CD4-positive, alpha-beta T cell (primary cell): ENCODE measurements around the gene UBE2O. TPM values are rescaled to one million over a fixed set of nuclear protein-coding genes. Genes with fewer than 3 reads are reported as not detected.

ENCODE experiments used
- ATAC-seq: fragments of 200-7000 bp; cut with Tn5 transposase; one replicate; pipeline ENCODE4 v1.10.0; 2022; ENCODE audit warnings: mild to moderate bottlenecking; ENCODE audit not compliant: poor library complexity
- CTCF ChIA-PET: fragments of 350-600 bp; sonication (Branson Sonifier 250); formaldehyde crosslinking; loops from one replicate; lab custom pipeline; 2021; ENCODE audit warnings: antibody characterized with exemption, inconsistent platforms; lab: Charles Lee
- POLR2A ChIA-PET: fragments of 350-600 bp; sonication (Branson Sonifier 250); formaldehyde crosslinking; loops from one replicate; lab custom pipeline; 2021; ENCODE audit warnings: antibody characterized with exemption, inconsistent platforms; lab: Charles Lee
- DNase-seq, 14 experiments: peaks; one replicate each; pipeline ENCODE4 v3.0.0-alpha.2; 2013 to 2020; ENCODE audit warnings: mixed read lengths in 2 of 14
- H3K27ac ChIP-seq, 2 donors: one replicate each; pipeline versions ENCODE4 v1.5.1 to v1.7.0; 2013; ENCODE audit warnings: low read length in 2 of 2, low read depth in 1 of 2, mild to moderate bottlenecking in 1 of 2
- H3K27me3 ChIP-seq, 2 experiments: 1 replicate in 1 of 2; 2 replicates in 1 of 2; pipeline versions ENCODE4 v1.6.1 to v1.7.0; 2013; ENCODE audit warnings: low read length in 2 of 2, control low read depth in 1 of 2, mild to moderate bottlenecking in 1 of 2, moderate library complexity in 1 of 2; ENCODE audit not compliant: insufficient read depth in 2 of 2, control insufficient read depth in 1 of 2
- H3K36me3 ChIP-seq: one replicate; pipeline ENCODE4 v1.6.1; 2013; ENCODE audit warnings: low read length, control low read depth; ENCODE audit not compliant: insufficient read depth
- H3K4me1 ChIP-seq: one replicate; pipeline ENCODE4 v1.6.1; 2013; ENCODE audit warnings: low read length, control low read depth; ENCODE audit not compliant: insufficient read depth
- H3K4me3 ChIP-seq: one replicate; pipeline ENCODE4 v1.5.1; 2013; ENCODE audit warnings: mild to moderate bottlenecking, low read length, moderate library complexity
- H3K9me3 ChIP-seq, 2 experiments: 1 replicate in 1 of 2; 2 replicates in 1 of 2; pipeline versions ENCODE4 v1.6.1 to v1.7.0; 2013; ENCODE audit warnings: low read length in 2 of 2, mild to moderate bottlenecking in 2 of 2, control low read depth in 1 of 2, moderate library complexity in 1 of 2; ENCODE audit not compliant: control insufficient read depth in 1 of 2, insufficient read depth in 1 of 2
- H3K27ac Mint-ChIP-seq: one replicate; pipeline ENCODE4 v1.8.0; 2020; ENCODE audit warnings: mixed read lengths
- H3K27me3 Mint-ChIP-seq: one replicate; pipeline ENCODE4 v1.8.0; 2021; ENCODE audit warnings: mixed read lengths
- H3K36me3 Mint-ChIP-seq: one replicate; pipeline ENCODE4 v1.8.0; 2021; ENCODE audit warnings: low read depth, mixed read lengths
- H3K4me1 Mint-ChIP-seq: one replicate; pipeline ENCODE4 v1.8.0; 2021; ENCODE audit warnings: low read depth, mixed read lengths
- H3K4me3 Mint-ChIP-seq: one replicate; pipeline ENCODE4 v1.8.0; 2020; ENCODE audit warnings: mild to moderate bottlenecking, mixed read lengths
- H3K9me3 Mint-ChIP-seq: one replicate; pipeline ENCODE4 v1.8.0; 2020; ENCODE audit warnings: mixed read lengths
- intact Hi-C, 2 experiments: fragments of 100-400 bp; cut with DNase I in 1 of 2; cut with micrococcal nuclease in 1 of 2; formaldehyde crosslinking; loops; one replicate each; pipeline versions ENCODE4 v1.15.1 to v1.9.0; 2023 to 2025; cut with DNase I, micrococcal nuclease
- polyA plus RNA-seq, 2 donors: library from polyadenylated mRNA; unstranded; fragments of 120-200 nt; gene quantifications; one replicate each; pipeline ENCODE4 v1.2.1, GENCODE V29; 2013
- total RNA-seq, 174 experiments: library from RNA in 2 of 174; stranded (reverse) in 2 of 174; gene quantifications; one replicate each; pipeline ENCODE4 v1.2.3 and lab custom pipeline; 2021 to 2026
- TF ChIP-seq, protein P1 (sequence below): fragments of 200-600 bp; IDR thresholded peaks from one replicate; pipeline ENCODE4 v1.8.0; 2022; ENCODE audit warnings: antibody characterized with exemption, mild to moderate bottlenecking

The UBE2O gene
- 10 to 100 TPM; 22.7 to 25.1 TPM for total RNA-seq
- polyA plus RNA-seq (2013, experiment 1 of 2): 16.9 TPM
- polyA plus RNA-seq (2013, experiment 2 of 2): 18.1 TPM
- total RNA-seq (lab: John Stamatoyannopoulos, UW): 40.2 to 123 (median 81.0) reads per million in 172 experiments

DNA sequence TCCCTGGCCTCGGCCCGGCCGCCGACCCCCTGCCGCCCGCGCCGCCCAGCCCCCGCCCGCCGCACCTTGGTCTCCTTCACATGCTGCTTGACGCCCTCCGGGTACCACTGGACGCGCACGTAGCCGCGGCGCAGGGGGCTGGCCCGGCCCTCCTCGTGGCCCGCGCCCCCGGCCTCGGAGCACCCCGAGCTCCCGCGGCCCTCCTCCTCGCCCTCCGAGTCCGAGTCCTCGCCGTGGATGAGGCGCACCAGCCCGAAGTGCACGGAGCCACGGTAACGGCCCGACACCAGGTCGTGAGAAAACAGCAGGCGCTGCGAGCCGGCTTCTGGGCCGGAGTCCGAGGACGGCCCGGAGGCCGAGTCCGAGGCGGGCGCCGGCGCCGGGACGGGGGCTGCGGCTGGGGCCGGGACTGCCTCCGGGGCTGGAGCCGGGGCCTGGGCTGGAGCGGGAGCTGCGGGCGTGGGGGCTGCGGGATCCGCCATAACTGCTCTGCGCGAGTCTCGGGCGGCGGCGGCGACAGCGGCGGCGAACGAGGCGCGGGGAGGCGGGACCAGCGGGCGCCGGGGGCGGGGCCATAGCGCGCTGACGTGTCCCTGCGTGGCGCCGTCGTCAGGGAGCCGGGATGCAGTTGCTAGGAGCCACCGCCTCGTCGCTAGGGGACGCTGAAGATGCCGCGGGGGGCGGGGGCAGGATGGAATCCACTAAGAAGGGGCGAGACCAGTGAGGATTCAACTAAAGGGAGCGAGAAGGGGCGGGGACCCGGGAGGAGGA is at the start of gene UBE2O:
Gene UBE2O, minus strand, starts transcription at position 493 of the 771 bp plus-strand sequence. Its CDS starts 11 bp downstream, at position 482.
- CTCF ChIA-PET: interaction anchor here (0.6 to 1.6 kb wide), 8 partner anchors 9 to 94 kb away, joined by 3 to 5 read pairs (median 3); no protein-coding TSS in a partner anchor
- peak; percentile 90 for ATAC-seq
- Mint-ChIP-seq H3K4me3 (peak within 1 kb of the TSS; percentile 79), H3K9me3 (no peaks in the 10 kb centered on the region), H3K27ac (peak within 1 kb of the TSS; percentile 82), H3K27me3 (no peaks in the 10 kb centered on the region), H3K36me3 (peaks cover 4% of the 10 kb centered on the region), H3K4me1 (peaks cover 45% of the 10 kb centered on the region)
- peak; percentile 82 to 97 (median 92) for DNase-seq
- Histone ChIP-seq H3K36me3 (no peaks in the 10 kb centered on the region), H3K27me3 (no peaks in the 10 kb centered on the region), H3K27ac (peak within 1 kb of the TSS; percentile 50 to 65), H3K9me3 (no peaks in the 10 kb centered on the region), H3K4me1 (peaks cover 30% of the 10 kb centered on the region), H3K4me3 (peak within 1 kb of the TSS; percentile 69)
- TF ChIP-seq, protein P1, sequence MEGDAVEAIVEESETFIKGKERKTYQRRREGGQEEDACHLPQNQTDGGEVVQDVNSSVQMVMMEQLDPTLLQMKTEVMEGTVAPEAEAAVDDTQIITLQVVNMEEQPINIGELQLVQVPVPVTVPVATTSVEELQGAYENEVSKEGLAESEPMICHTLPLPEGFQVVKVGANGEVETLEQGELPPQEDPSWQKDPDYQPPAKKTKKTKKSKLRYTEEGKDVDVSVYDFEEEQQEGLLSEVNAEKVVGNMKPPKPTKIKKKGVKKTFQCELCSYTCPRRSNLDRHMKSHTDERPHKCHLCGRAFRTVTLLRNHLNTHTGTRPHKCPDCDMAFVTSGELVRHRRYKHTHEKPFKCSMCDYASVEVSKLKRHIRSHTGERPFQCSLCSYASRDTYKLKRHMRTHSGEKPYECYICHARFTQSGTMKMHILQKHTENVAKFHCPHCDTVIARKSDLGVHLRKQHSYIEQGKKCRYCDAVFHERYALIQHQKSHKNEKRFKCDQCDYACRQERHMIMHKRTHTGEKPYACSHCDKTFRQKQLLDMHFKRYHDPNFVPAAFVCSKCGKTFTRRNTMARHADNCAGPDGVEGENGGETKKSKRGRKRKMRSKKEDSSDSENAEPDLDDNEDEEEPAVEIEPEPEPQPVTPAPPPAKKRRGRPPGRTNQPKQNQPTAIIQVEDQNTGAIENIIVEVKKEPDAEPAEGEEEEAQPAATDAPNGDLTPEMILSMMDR: peak; percentile 47
- POLR2A ChIA-PET: interaction anchor here (1.0 to 2.1 kb wide), 7 partner anchors 40 to 285 kb away, joined by 3 to 8 read pairs (median 4); partner anchors contain the start of genes MFSD11 and PRPSAP1
- intact Hi-C loops: loop anchor here in 1 of 2 experiments (2.0 to 10.0 kb wide), 4 partner anchors 48 to 282 kb away; partner anchors contain the start of genes MFSD11, PRPSAP1, RHBDF2 and SRSF2

DNA sequence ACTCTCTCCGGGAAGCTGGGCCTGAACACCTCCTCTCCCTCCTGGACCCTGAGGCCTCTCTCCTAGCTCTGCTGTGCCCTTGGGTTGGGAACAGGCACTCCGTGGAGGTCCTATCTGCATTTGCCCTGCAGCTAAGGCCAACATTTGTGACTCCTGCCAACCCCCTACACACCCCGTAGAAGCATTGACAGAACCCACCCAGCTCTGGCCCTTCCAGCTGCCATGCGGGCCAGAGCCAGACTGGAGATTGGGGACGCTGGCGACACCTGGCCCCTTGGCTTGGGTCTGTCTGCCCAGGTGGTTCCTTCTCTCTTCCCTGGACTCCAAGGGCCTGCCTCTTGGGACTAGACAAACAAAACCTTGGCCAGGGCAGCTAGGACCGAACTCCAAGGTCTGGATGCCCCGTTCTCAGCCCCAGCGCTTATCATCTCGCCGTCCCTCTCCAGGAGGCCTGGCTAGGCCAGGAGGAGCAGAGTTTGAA is 48.9 kb upstream of the UBE2O start:
- intact Hi-C loops: loop anchor here (2.0 to 10.0 kb wide), 3 partner anchors 49 to 400 kb away; partner anchors contain the start of genes EXOC7 (in 1 of the 2), QRICH2 (in 1 of the 2) and UBE2O (in 1 of the 2)
- ATAC-seq (no peak), DNase-seq (no peak)
- Histone ChIP-seq H3K9me3 (no peaks in the 10 kb centered on the region), H3K4me3 (peak overlapping the region; percentile 17), H3K36me3 (no peaks in the 10 kb centered on the region), H3K27ac (peak overlapping the region; percentile 44 to 61), H3K4me1 (peaks cover 63% of the 10 kb centered on the region), H3K27me3 (no peaks in the 10 kb centered on the region)
- peak overlapping the region; percentile 87 for H3K4me3 Mint-ChIP-seq
- peaks cover 42% of the 10 kb centered on the region for H3K4me1 Mint-ChIP-seq
- no peaks in the 10 kb centered on the region for H3K9me3 Mint-ChIP-seq
- no peaks in the 10 kb centered on the region for H3K27me3 Mint-ChIP-seq
- ChIA-PET CTCF (interaction anchor here (0.6 to 1.6 kb wide), 3 partner anchors 21 to 122 kb away, joined by 3 to 4 read pairs (median 4); no protein-coding TSS in a partner anchor), POLR2A (interaction anchor here (0.7 to 2.1 kb wide), 11 partner anchors 8 to 118 kb away, joined by 3 to 12 read pairs (median 4); partner anchors contain the start of genes AANAT and SPHK1)
- TF ChIP-seq, protein P1: no peak
- H3K36me3 Mint-ChIP-seq: no peaks in the 10 kb centered on the region
- H3K27ac Mint-ChIP-seq: peak overlapping the region; percentile 94
